Body of pancreas (tissue), 4 donors: ENCODE results near the gene SLC1A5. TPM values are rescaled to one million over a fixed set of nuclear protein-coding genes. Genes with fewer than 3 reads are reported as not detected.
A peak's percentile ranks its signal among the peaks of the same experiment; 100 is the strongest.

Experiments
- ATAC-seq: fragments of 150-250 bp; one replicate; pipeline ENCODE4 v1.9.1; 2016
- DNase-seq, 4 donors: peaks; one replicate each; pipeline ENCODE4 v3.0.0-alpha.2; 2019
- H3K27ac ChIP-seq, 4 donors: fragments of 200-600 bp; sonication (generic); 1 replicate in 3 of 4; 2 replicates in 1 of 4; pipeline versions ENCODE4 v1.5.1 to v1.6.1; 2016 to 2019; ENCODE audit warnings: mild to moderate bottlenecking in 1 of 4, mixed read lengths in 1 of 4, moderate library complexity in 1 of 4
- H3K27me3 ChIP-seq, 2 donors: fragments of 200-600 bp; sonication (generic); one replicate each; pipeline ENCODE4 v1.6.0; 2016; ENCODE audit warnings: mild to moderate bottlenecking in 1 of 2
- H3K36me3 ChIP-seq, 2 donors: fragments of 200-600 bp; sonication (generic); replicated peaks in 1 of 2; 2 replicates each; pipeline ENCODE4 v1.5.1; 2016; ENCODE audit warnings: low read depth in 2 of 2; ENCODE audit not compliant: insufficient read depth in 1 of 2
- H3K4me1 ChIP-seq: fragments of 200-600 bp; sonication (generic); one replicate; pipeline ENCODE4 v1.6.0; 2016
- H3K4me3 ChIP-seq, 2 donors: fragments of 200-600 bp; sonication (generic); 1 replicate in 1 of 2; 2 replicates in 1 of 2; pipeline ENCODE4 v1.5.1; 2016 to 2019
- H3K9me3 ChIP-seq, 3 donors: fragments of 200-600 bp; sonication (generic); 1 replicate in 2 of 3; 2 replicates in 1 of 3; pipeline ENCODE4 v1.5.1; 2016
- POLR2A ChIP-seq, 3 donors: fragments of 450-650 bp; IDR thresholded peaks; one replicate each; pipeline ENCODE4 v1.6.1; 2016; ENCODE audit warnings: antibody characterized with exemption in 3 of 3, mild to moderate bottlenecking in 2 of 3
- WGBS, 2 donors: methylation state at CpG; one replicate each; pipeline ENCODE4 v1.1.5; 2017; 5-methylcytosine and 5-hydroxymethylcytosine counted together
- intact Hi-C: fragments of 100-400 bp; cut with DNase I; formaldehyde crosslinking; loops from one replicate; pipeline ENCODE4 v1.15.1; 2023
- total RNA-seq, 2 donors: library from RNA; depleted of rRNA; stranded (reverse); fragments of >200 nt; gene quantifications; one replicate each; pipeline ENCODE4 v1.1.0, GENCODE V29; 2016
- TF ChIP-seq, protein P1 (sequence below), 7 experiments: fragments of 450-650 bp in 4 of 7; fragments of 200-600 bp in 3 of 7; sonication (generic) in 3 of 7; IDR thresholded peaks; one replicate each; pipeline ENCODE4 v1.5.1; 2016 to 2019; ENCODE audit warnings: antibody characterized with exemption in 7 of 7

The SLC1A5 gene
- total RNA-seq, 2 donors from 2014 or later, result 31.4 to 39.2 TPM

DNA sequence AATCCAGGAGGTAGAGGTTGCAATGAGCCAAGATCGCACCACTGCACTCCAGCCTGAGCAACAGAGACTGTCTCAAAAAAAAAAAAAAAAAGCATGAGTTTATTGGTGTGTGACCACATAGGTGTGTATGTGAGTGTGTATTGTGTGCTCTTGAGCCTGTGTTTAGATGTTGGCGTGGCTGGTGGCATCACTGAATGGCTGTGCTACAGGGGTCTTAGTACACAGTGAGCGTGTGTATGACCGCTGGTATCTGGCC is 2.5 kb downstream of the SLC1A5 start:
- 42 to 43% methylated on average over 4 of the region's 4 CpGs for WGBS, 2 donors
- Histone ChIP-seq H3K4me3 (no peak overlapping the region), H3K36me3 (no peaks in the 10 kb centered on the region), H3K4me1 (peaks cover 50% of the 10 kb centered on the region), H3K9me3 (no peaks in the 10 kb centered on the region), H3K27me3 (no peaks in the 10 kb centered on the region), H3K27ac (peak overlapping the region; percentile 70 to 90 (median 80))
- TF ChIP-seq POLR2A (IDR thresholded peaks at IDR 0.05), result no peak
- TF ChIP-seq, protein P1, sequence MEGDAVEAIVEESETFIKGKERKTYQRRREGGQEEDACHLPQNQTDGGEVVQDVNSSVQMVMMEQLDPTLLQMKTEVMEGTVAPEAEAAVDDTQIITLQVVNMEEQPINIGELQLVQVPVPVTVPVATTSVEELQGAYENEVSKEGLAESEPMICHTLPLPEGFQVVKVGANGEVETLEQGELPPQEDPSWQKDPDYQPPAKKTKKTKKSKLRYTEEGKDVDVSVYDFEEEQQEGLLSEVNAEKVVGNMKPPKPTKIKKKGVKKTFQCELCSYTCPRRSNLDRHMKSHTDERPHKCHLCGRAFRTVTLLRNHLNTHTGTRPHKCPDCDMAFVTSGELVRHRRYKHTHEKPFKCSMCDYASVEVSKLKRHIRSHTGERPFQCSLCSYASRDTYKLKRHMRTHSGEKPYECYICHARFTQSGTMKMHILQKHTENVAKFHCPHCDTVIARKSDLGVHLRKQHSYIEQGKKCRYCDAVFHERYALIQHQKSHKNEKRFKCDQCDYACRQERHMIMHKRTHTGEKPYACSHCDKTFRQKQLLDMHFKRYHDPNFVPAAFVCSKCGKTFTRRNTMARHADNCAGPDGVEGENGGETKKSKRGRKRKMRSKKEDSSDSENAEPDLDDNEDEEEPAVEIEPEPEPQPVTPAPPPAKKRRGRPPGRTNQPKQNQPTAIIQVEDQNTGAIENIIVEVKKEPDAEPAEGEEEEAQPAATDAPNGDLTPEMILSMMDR (IDR thresholded peaks at IDR 0.05), result no peak
- ATAC-seq (no peak), DNase-seq (no peak)
- intact Hi-C loops, result no loop called here

DNA sequence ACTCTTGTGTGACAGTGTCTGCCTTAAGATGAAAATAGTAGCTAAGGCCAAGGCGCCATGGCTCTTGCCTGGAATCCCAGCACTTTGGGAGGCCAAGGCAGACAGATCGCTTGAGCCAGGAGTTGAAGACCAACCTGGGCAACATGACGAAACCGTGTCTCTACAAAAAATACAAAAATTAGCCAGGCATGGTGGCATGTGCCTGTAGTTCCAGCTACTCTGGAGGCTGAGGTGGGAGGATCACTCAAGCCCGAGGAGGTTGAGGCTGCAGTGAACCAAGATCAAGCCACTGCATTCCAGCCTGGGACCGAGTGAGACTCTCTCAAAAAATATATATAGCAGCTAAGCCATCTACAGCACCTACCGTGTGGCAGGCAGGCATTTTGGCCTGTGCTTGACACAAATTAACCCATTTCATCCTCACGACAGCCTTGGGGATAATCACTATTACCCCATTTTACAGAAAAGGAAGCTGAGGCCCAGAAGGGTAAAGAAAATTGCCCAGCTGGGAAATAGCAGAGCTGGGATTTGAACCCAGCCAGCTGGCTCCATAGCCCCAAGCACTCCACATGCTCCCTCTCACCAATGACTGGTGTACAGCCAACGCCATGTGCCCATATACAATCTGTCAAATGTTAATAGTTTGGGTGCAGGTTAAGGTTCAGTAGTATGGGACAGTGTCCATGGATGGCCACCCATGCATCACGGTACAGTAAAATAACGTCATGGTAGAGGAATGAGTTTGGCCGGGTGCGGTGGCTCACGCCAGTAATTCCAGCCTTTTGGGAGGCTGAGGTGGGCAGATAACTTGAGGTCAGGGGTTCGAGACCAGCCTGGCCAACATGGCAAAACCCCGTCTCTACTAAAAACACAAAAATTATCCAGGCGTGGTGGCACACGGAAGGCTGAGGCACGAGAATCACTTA is 3.1 kb downstream of the SLC1A5 start:
- Histone ChIP-seq H3K4me3 (no peak overlapping the region), H3K4me1 (peaks cover 50% of the 10 kb centered on the region), H3K36me3 (no peaks in the 10 kb centered on the region), H3K9me3 (no peaks in the 10 kb centered on the region), H3K27ac (peak overlapping the region; percentile 46 to 90 (median 72)), H3K27me3 (no peaks in the 10 kb centered on the region)
- 53 to 63% methylated on average over 16 to 19 of the region's 19 CpGs for WGBS, 2 donors
- intact Hi-C loops, result no loop called here
- ATAC-seq (no peak), DNase-seq (no peak)
- no peak for TF ChIP-seq POLR2A (IDR thresholded peaks at IDR 0.05)
- TF ChIP-seq, protein P1 (IDR thresholded peaks at IDR 0.05), result no peak

DNA sequence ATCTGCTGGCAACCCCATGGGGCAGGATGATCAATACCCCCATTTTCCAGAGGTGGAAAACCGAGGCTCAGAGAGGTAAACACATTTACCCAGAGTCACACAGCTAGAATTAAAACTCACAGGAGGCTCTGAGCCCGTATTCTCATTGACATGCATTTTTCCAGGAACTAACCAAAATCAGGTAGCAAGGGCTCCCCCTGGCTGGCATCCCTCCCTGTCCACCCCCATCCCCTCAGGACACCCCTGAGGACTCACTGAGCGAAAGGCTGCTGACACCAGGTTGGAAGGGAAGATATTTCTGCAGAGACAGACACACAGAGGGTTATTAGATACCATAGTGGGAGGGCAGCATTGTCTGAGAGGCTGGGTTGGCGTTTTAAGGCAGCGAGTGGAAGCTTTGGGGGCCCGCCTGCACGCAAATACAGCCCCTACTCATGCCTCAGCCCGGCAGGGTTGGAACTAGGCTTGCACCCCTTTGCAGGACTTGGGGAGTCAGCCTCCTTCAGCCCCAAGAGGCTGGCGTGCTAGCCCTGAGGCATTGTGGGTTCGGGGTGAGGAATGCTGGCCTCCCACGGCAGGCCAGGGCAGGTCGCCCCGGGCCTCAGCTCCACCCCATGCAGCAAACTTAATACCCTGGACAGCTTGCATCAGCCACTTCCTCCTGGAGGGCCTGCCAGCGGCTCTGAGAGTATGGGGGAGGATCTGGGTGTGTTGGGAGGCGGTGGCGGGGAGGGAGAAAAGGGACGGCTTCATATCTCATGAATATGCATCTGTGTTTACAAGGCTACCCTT is 3.9 kb downstream of the SLC1A5 start:
- Histone ChIP-seq H3K36me3 (no peaks in the 10 kb centered on the region), H3K9me3 (no peaks in the 10 kb centered on the region), H3K4me1 (peaks cover 50% of the 10 kb centered on the region), H3K27me3 (no peaks in the 10 kb centered on the region), H3K27ac (peak overlapping the region; percentile 46 to 90 (median 72)), H3K4me3 (no peak overlapping the region)
- DNase-seq (peak; percentile 66 to 77 (median 74)), ATAC-seq (peak; percentile 34)
- WGBS, 2 donors, result 33 to 35% methylated on average over 11 to 14 of the region's 17 CpGs
- intact Hi-C loops, result no loop called here
- peak in 2 of 3 donors; percentile 5 to 29 for TF ChIP-seq POLR2A (IDR thresholded peaks at IDR 0.05)
- TF ChIP-seq, protein P1 (IDR thresholded peaks at IDR 0.05), result no peak

DNA sequence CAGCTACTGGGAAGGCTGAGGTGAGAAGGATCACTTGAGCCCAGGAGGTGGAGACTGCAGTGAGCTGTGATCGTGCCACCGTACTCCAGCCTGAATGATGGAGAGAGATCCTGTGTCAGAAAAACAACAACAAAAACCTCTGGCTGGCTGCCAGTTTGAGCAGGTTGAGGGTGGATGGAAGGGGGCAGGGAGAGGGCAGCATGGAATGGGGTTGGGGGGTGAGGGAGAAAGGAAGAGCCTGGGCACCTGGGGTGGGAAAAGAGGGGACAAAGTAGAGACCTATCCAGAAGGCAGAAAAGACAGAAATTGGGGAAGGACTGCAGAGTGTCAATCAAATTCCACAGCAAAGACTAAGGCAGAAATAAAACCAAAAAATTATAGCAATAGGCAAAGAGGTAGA is 4.7 kb downstream of the SLC1A5 start:
- no peak for TF ChIP-seq POLR2A (IDR thresholded peaks at IDR 0.05)
- TF ChIP-seq, protein P1 (IDR thresholded peaks at IDR 0.05), result no peak
- whole genome bisulfite sequencing, 2 donors, result 24 to 62% methylated on average over 2 of the region's 2 CpGs
- no peak for DNase-seq

More for the DNA sequence above, 4.7 kb downstream of the SLC1A5 start:
- Histone ChIP-seq H3K4me1 (peaks cover 50% of the 10 kb centered on the region), H3K36me3 (no peaks in the 10 kb centered on the region), H3K27me3 (no peaks in the 10 kb centered on the region), H3K27ac (peak overlapping the region in 1 of 4 donors; percentile 55), H3K4me3 (no peak overlapping the region), H3K9me3 (no peaks in the 10 kb centered on the region)
- intact Hi-C loops, result no loop called here
- ATAC-seq, result no peak
